HUES64 (cell line): Measurements from ENCODE around the gene ADAT2.

Experiments used
- H3K27ac ChIP-seq: 2 replicates; pipeline ENCODE4 v1.7.0; 2013; ENCODE audit warnings: low read depth, low read length, inconsistent platforms
- H3K27me3 ChIP-seq: 2 replicates; pipeline ENCODE4 v1.6.1; 2013; ENCODE audit warnings: mild to moderate bottlenecking, low read length; ENCODE audit not compliant: insufficient read depth
- H3K36me3 ChIP-seq: 2 replicates; pipeline ENCODE4 v1.6.1; 2013; ENCODE audit warnings: mild to moderate bottlenecking, low read length; ENCODE audit not compliant: insufficient read depth
- H3K4me1 ChIP-seq: 2 replicates; pipeline ENCODE4 v1.6.1; 2013; ENCODE audit warnings: mild to moderate bottlenecking, low read length, moderate library complexity; ENCODE audit not compliant: insufficient read depth
- H3K4me3 ChIP-seq: 2 replicates; pipeline ENCODE4 v1.5.1; 2013; ENCODE audit warnings: mild to moderate bottlenecking, low read length, moderate library complexity
- H3K9ac ChIP-seq: 2 replicates; pipeline ENCODE4 v1.6.1; 2013; ENCODE audit warnings: mild to moderate bottlenecking, low read depth, low read length
- H3K9me3 ChIP-seq: 2 replicates; pipeline ENCODE4 v1.6.1; 2013; ENCODE audit warnings: low read depth, low read length; ENCODE audit not compliant: insufficient read depth
- WGBS: fragments of 150-250, 120-280 bp; methylation state at CpG from one replicate; pipeline ENCODE4 v1.1.7; 2013; ENCODE audit warnings: missing lambda C conversion rate; 5-methylcytosine and 5-hydroxymethylcytosine counted together

The ADAT2 gene

GRCh38 chr6:143405373-143406154, 44.9 kb downstream of the ADAT2 start:
- H3K9ac ChIP-seq: no peak overlapping the region; the same call in 1 of the 2 replicates
- 80% methylated on average over 9 of the region's 9 CpGs for WGBS
- H3K4me1 ChIP-seq: peaks cover 26% of the 10 kb centered on the region
- H3K27ac ChIP-seq: no peak overlapping the region
- H3K9me3 ChIP-seq: no peaks in the 10 kb centered on the region
- no peak overlapping the region for H3K4me3 ChIP-seq
- no peaks in the 10 kb centered on the region for H3K27me3 ChIP-seq
- H3K36me3 ChIP-seq: no peaks in the 10 kb centered on the region

- peaks cover 26% of the 10 kb centered on the region for H3K4me1 ChIP-seq
- H3K27me3 ChIP-seq: no peaks in the 10 kb centered on the region
- no peak overlapping the region for H3K27ac ChIP-seq
- H3K36me3 ChIP-seq: no peaks in the 10 kb centered on the region
- 91% methylated on average over 7 of the region's 7 CpGs for WGBS
- no peak overlapping the region for H3K4me3 ChIP-seq
- no peak overlapping the region for H3K9ac ChIP-seq
- no peaks in the 10 kb centered on the region for H3K9me3 ChIP-seq
Observed at GRCh38 chr6:143402721-143403336, 47.7 kb downstream of the ADAT2 start.

- H3K36me3 ChIP-seq: no peaks in the 10 kb centered on the region
- no peak overlapping the region for H3K9ac ChIP-seq
- peaks cover 33% of the 10 kb centered on the region for H3K4me1 ChIP-seq
- no peak overlapping the region for H3K4me3 ChIP-seq
- H3K27ac ChIP-seq: no peak overlapping the region
- 73% methylated on average over 5 of the region's 5 CpGs for WGBS
- H3K27me3 ChIP-seq: no peaks in the 10 kb centered on the region
- H3K9me3 ChIP-seq: no peaks in the 10 kb centered on the region
Observed at GRCh38 chr6:143401636-143402370, 48.7 kb downstream of the ADAT2 start.

GRCh38 chr6:143401068-143401446, 49.4 kb downstream of the ADAT2 start:
- no peaks in the 10 kb centered on the region for H3K9me3 ChIP-seq
- no peak overlapping the region for H3K27ac ChIP-seq
- H3K4me3 ChIP-seq: no peak overlapping the region
- H3K4me1 ChIP-seq: peaks cover 35% of the 10 kb centered on the region
- no peak overlapping the region for H3K9ac ChIP-seq
- no peaks in the 10 kb centered on the region for H3K27me3 ChIP-seq
- 93% methylated on average over 1 of the region's 1 CpG for WGBS
- no peaks in the 10 kb centered on the region for H3K36me3 ChIP-seq

- WGBS: 91% methylated on average over 6 of the region's 6 CpGs
- Histone ChIP-seq H3K27ac (no peak overlapping the region), H3K4me3 (no peak overlapping the region), H3K36me3 (no peaks in the 10 kb centered on the region), H3K4me1 (peaks cover 33% of the 10 kb centered on the region), H3K27me3 (no peaks in the 10 kb centered on the region), H3K9ac (no peak overlapping the region), H3K9me3 (no peaks in the 10 kb centered on the region)
Observed at GRCh38 chr6:143400258-143401067, 50.0 kb downstream of the ADAT2 start.

- H3K9ac ChIP-seq: no peak overlapping the region
- no peaks in the 10 kb centered on the region for H3K27me3 ChIP-seq
- 84% methylated on average over 7 of the region's 7 CpGs for WGBS
- H3K4me3 ChIP-seq: no peak overlapping the region
- H3K9me3 ChIP-seq: no peaks in the 10 kb centered on the region
- no peak overlapping the region for H3K27ac ChIP-seq
- peaks cover 30% of the 10 kb centered on the region for H3K4me1 ChIP-seq
- H3K36me3 ChIP-seq: no peaks in the 10 kb centered on the region
Observed at GRCh38 chr6:143399775-143400174, 50.7 kb downstream of the ADAT2 start.

- no peaks in the 10 kb centered on the region for H3K36me3 ChIP-seq
- peaks cover 30% of the 10 kb centered on the region for H3K4me1 ChIP-seq
- H3K4me3 ChIP-seq: no peak overlapping the region
- H3K9ac ChIP-seq: no peak overlapping the region
- no peaks in the 10 kb centered on the region for H3K9me3 ChIP-seq
- no peak overlapping the region for H3K27ac ChIP-seq
- H3K27me3 ChIP-seq: no peaks in the 10 kb centered on the region
- WGBS: 92% methylated on average over 5 of the region's 5 CpGs
Observed at GRCh38 chr6:143399176-143399575, 51.3 kb downstream of the ADAT2 start.

- H3K27me3 ChIP-seq: no peaks in the 10 kb centered on the region
- no peaks in the 10 kb centered on the region for H3K9me3 ChIP-seq
- H3K9ac ChIP-seq: no peak overlapping the region
- peak overlapping the region; percentile 45; the same call in 1 of the 2 replicates for H3K27ac ChIP-seq
- H3K36me3 ChIP-seq: no peaks in the 10 kb centered on the region
- no peak overlapping the region for H3K4me3 ChIP-seq
- 87% methylated on average over 15 of the region's 16 CpGs for WGBS
- peaks cover 23% of the 10 kb centered on the region for H3K4me1 ChIP-seq
Observed at GRCh38 chr6:143397227-143398222, 53.0 kb downstream of the ADAT2 start.

GRCh38 chr6:143396497-143397226, 53.8 kb downstream of the ADAT2 start:
- H3K9me3 ChIP-seq: no peaks in the 10 kb centered on the region
- no peaks in the 10 kb centered on the region for H3K27me3 ChIP-seq
- H3K27ac ChIP-seq: no peak overlapping the region
- H3K9ac ChIP-seq: no peak overlapping the region
- no peak overlapping the region for H3K4me3 ChIP-seq
- peaks cover 15% of the 10 kb centered on the region; the same call in 1 of the 2 replicates for H3K4me1 ChIP-seq
- no peaks in the 10 kb centered on the region for H3K36me3 ChIP-seq
- 92% methylated on average over 10 of the region's 10 CpGs for WGBS
